Spleen (tissue), 11 donors: ENCODE measurements around the gene SDK2. TPM values are rescaled to one million over a fixed set of nuclear protein-coding genes. Genes with fewer than 3 reads are reported as not detected.

Source experiments
- DNase-seq: peaks from one replicate; pipeline ENCODE4 v3.0.0-alpha.2; 2020
- H3K27ac ChIP-seq, 8 donors: fragments of 200-600 bp; sonication (generic) in 7 of 8; 1 replicate in 4 of 8; 2 replicates in 4 of 8; pipeline versions ENCODE4 v1.5.0 to v1.8.0; 2016 to 2021; ENCODE audit warnings: inconsistent platforms in 4 of 8, mild to moderate bottlenecking in 4 of 8, moderate library complexity in 1 of 8
- H3K27me3 ChIP-seq, 7 donors: fragments of 200-600 bp; sonication (generic) in 6 of 7; replicated peaks in 1 of 7; 1 replicate in 4 of 7; 2 replicates in 3 of 7; pipeline versions ENCODE4 v1.5.0 to v1.8.0; 2016 to 2021; ENCODE audit warnings: inconsistent platforms in 3 of 7, mild to moderate bottlenecking in 1 of 7
- H3K36me3 ChIP-seq, 6 donors: fragments of 200-600 bp; sonication (generic) in 5 of 6; 1 replicate in 4 of 6; 2 replicates in 2 of 6; pipeline versions ENCODE4 v1.5.0 to v1.8.0; 2016 to 2021; ENCODE audit warnings: inconsistent platforms in 2 of 6
- H3K4me1 ChIP-seq, 6 donors: fragments of 200-600 bp; sonication (generic) in 5 of 6; 1 replicate in 3 of 6; 2 replicates in 3 of 6; pipeline versions ENCODE4 v1.5.0 to v1.8.0; 2016 to 2021; ENCODE audit warnings: inconsistent platforms in 3 of 6
- H3K4me3 ChIP-seq, 8 donors: fragments of 200-600 bp; sonication (generic) in 7 of 8; 1 replicate in 4 of 8; 2 replicates in 4 of 8; pipeline versions ENCODE4 v1.5.0 to v1.8.0; 2016 to 2021; ENCODE audit warnings: inconsistent platforms in 4 of 8, mild to moderate bottlenecking in 4 of 8, moderate library complexity in 2 of 8
- H3K9me3 ChIP-seq, 8 donors: fragments of 200-600 bp; sonication (generic) in 7 of 8; 1 replicate in 4 of 8; 2 replicates in 4 of 8; pipeline versions ENCODE4 v1.5.0 to v1.8.0; 2016 to 2021; ENCODE audit warnings: inconsistent platforms in 4 of 8
- POLR2A ChIP-seq, 3 donors: fragments of 450-650 bp; IDR thresholded peaks; one replicate each; pipeline ENCODE4 v1.5.1; 2017; ENCODE audit warnings: antibody characterized with exemption in 3 of 3, mild to moderate bottlenecking in 1 of 3
- POLR2AphosphoS5 ChIP-seq, 3 donors: sonication (generic); formaldehyde crosslinking; IDR thresholded peaks; one replicate each; pipeline ENCODE4 v1.5.1; 2017; ENCODE audit warnings: antibody characterized with exemption in 3 of 3
- WGBS, 5 donors: extraction: QIAGEN DNeasy Blood & Tissue Kit in 3 of 5; methylation state at CpG; one replicate each; pipeline versions ENCODE4 v1.1.5 to v1.1.7; 2013 to 2018; 5-methylcytosine and 5-hydroxymethylcytosine counted together
- intact Hi-C: fragments of 100-400 bp; cut with DNase I; formaldehyde crosslinking; loops from one replicate; pipeline ENCODE4 v1.15.0; 2023; ENCODE audit warnings: low total_unique reads
- polyA plus RNA-seq, 3 donors: library from polyadenylated mRNA; stranded (reverse); fragments of 200-250 nt; gene quantifications; one replicate each; pipeline ENCODE4 v1.2.1, GENCODE V29; 2013
- total RNA-seq, 7 donors: library from RNA; depleted of rRNA in 3 of 7; stranded (reverse); fragments of >200 nt in 3 of 7; fragmentation: NEBNext Ultra II Directional in 4 of 7; extraction: Animal tissue kit (Norgen Biotek cat#: 25700) in 4 of 7; gene quantifications; one replicate each; pipeline versions ENCODE4 v1.1.0 to v1.2.1, GENCODE V29; 2016 to 2021
- TF ChIP-seq, protein P1 (sequence below), 11 experiments: fragments of 200-600 bp in 7 of 11; fragments of 450-650 bp in 4 of 11; sonication (generic) in 4 of 11; IDR thresholded peaks in 8 of 11; conservative IDR thresholded peaks in 3 of 11; 1 replicate in 7 of 11; 2 replicates in 4 of 11; pipeline versions ENCODE4 v1.4.0 to v1.8.0; 2016 to 2021; ENCODE audit warnings: antibody characterized with exemption in 11 of 11, inconsistent platforms in 4 of 11, mild to moderate bottlenecking in 1 of 11
- donor health status: healthy with polysubstance abuse.
- donor health status: DM: no; HTN: no; CAD: no; lungs with moderate emphysema.
- donor health status: DM: no; HTN: no; CAD: no.
- donor health status: Bipolar disorder and iron deficiency.
- donor health status: healthy.
- donor health status: DM: no; HTN: no; CAD: no.
- donor health status: DM: yes; HTN: yes; CAD: no.

Gene SDK2
- total and polyA plus RNA-seq, 10 donors = 0.86 to 16.5 (median 9.7) TPM

DNA sequence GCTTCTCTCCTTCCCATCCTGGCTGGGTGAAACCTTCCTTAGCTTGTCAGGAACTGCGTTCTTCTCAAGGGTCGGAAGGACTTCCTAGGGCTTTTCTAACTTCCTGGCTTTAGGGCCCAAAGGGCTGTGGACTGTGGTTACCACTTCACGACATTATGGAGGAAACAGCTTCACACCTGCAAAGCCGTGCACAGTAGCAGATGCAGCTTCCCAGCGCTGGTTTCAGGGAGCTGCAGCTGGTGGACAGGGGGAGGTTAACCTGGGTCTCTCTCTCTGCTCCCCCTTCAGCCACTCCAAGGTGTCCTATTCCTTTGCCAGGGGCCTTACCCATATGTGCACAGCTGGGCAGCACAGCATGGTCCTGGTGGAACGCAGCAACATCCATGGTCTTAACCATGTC lies 176.6 kb downstream of the SDK2 start:
- H3K27me3 ChIP-seq = no peaks in the 10 kb centered on the region
- H3K36me3 ChIP-seq = no peaks in the 10 kb centered on the region
- 32 to 55% (median 46%) methylated on average over 5 to 6 of the region's 6 CpGs for WGBS, 5 donors
- peaks cover 0 to 3% (median 0%) of the 10 kb centered on the region in 6 donors for H3K4me1 ChIP-seq
- TF ChIP-seq POLR2AphosphoS5 (IDR thresholded peaks at IDR 0.05) (no peak), POLR2A (IDR thresholded peaks at IDR 0.05) (no peak)
- TF ChIP-seq, protein P1, sequence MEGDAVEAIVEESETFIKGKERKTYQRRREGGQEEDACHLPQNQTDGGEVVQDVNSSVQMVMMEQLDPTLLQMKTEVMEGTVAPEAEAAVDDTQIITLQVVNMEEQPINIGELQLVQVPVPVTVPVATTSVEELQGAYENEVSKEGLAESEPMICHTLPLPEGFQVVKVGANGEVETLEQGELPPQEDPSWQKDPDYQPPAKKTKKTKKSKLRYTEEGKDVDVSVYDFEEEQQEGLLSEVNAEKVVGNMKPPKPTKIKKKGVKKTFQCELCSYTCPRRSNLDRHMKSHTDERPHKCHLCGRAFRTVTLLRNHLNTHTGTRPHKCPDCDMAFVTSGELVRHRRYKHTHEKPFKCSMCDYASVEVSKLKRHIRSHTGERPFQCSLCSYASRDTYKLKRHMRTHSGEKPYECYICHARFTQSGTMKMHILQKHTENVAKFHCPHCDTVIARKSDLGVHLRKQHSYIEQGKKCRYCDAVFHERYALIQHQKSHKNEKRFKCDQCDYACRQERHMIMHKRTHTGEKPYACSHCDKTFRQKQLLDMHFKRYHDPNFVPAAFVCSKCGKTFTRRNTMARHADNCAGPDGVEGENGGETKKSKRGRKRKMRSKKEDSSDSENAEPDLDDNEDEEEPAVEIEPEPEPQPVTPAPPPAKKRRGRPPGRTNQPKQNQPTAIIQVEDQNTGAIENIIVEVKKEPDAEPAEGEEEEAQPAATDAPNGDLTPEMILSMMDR (IDR thresholded peaks at IDR 0.05 in 8 of 11, conservative IDR thresholded peaks at IDR 0.05 in 3 of 11) = no peak
- H3K9me3 ChIP-seq = no peaks in the 10 kb centered on the region
- H3K27ac ChIP-seq = no peak overlapping the region
- no peak for DNase-seq
- H3K4me3 ChIP-seq = no peak overlapping the region
- intact Hi-C loops = no loop called here

DNA sequence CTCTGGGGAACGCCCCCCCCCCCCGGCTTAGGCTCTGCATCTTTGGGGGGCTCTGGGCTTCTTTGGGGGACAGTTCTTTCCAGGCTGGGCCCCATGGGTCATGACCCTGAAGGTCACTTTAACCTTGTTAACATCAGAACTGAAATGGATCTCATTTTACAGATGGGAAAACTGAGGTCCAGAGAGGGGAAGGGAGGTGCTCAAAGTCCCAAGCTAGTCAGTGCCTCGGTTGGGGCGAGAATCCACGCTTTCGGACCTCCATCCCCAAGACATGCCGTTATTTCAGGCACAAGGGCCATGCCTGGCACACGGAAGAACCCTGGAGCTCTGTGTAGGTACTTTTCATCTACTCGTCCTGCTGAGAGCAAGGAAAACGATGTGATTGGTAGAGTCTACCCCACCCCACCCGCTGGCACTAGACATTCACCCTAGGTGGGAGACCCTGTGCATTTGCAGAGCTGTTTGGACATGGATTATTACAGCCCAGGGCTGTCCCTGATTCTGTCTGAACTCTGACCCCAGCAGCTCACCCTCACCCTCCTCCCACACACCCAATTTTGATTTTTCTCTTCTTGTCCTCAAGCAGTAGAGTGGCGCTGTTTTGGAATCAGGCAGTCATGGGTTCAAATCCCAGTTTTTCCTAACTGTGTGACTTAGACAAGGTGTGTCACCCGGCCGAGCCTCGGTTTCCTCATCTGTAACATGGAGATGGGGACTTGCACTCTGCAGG lies 177.4 kb downstream of the SDK2 start:
- TF ChIP-seq, protein P1 (IDR thresholded peaks at IDR 0.05 in 8 of 11, conservative IDR thresholded peaks at IDR 0.05 in 3 of 11) = no peak
- TF ChIP-seq POLR2AphosphoS5 (IDR thresholded peaks at IDR 0.05) (no peak), POLR2A (IDR thresholded peaks at IDR 0.05) (no peak)
- H3K27ac ChIP-seq = no peak overlapping the region
- intact Hi-C loops = no loop called here
- WGBS, 5 donors = 78 to 91% (median 80%) methylated on average over 13 to 15 of the region's 15 CpGs
- peaks cover 0 to 3% (median 0%) of the 10 kb centered on the region in 6 donors for H3K4me1 ChIP-seq
- no peak for DNase-seq
- no peaks in the 10 kb centered on the region for H3K27me3 ChIP-seq
- H3K4me3 ChIP-seq = no peak overlapping the region
- H3K36me3 ChIP-seq = no peaks in the 10 kb centered on the region
- no peaks in the 10 kb centered on the region for H3K9me3 ChIP-seq

DNA sequence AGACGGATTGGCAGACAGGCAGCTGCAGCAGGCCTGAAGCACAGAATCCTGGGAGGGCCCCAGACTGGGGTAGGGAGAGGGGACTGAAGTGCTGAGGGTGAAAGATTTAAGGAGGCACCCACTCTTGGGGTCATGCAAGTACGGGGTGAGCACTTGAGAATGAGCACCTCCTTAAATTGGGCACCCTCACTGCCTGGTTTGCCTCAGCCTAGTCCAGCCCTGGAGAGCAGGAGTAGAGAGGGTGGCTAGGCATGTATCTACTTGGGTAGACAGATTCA lies 178.4 kb downstream of the SDK2 start:
- TF ChIP-seq POLR2AphosphoS5 (IDR thresholded peaks at IDR 0.05) (no peak), POLR2A (IDR thresholded peaks at IDR 0.05) (no peak)
- TF ChIP-seq, protein P1 (IDR thresholded peaks at IDR 0.05 in 8 of 11, conservative IDR thresholded peaks at IDR 0.05 in 3 of 11) = no peak
- Histone ChIP-seq H3K27me3 (no peaks in the 10 kb centered on the region), H3K27ac (no peak overlapping the region), H3K4me3 (no peak overlapping the region), H3K4me1 (peaks cover 0 to 3% (median 0%) of the 10 kb centered on the region in 6 donors), H3K36me3 (no peaks in the 10 kb centered on the region), H3K9me3 (no peaks in the 10 kb centered on the region)
- no peak for DNase-seq
- 80 to 90% (median 88%) methylated on average over 2 of the region's 2 CpGs for WGBS, 5 donors
- intact Hi-C loops = no loop called here

DNA sequence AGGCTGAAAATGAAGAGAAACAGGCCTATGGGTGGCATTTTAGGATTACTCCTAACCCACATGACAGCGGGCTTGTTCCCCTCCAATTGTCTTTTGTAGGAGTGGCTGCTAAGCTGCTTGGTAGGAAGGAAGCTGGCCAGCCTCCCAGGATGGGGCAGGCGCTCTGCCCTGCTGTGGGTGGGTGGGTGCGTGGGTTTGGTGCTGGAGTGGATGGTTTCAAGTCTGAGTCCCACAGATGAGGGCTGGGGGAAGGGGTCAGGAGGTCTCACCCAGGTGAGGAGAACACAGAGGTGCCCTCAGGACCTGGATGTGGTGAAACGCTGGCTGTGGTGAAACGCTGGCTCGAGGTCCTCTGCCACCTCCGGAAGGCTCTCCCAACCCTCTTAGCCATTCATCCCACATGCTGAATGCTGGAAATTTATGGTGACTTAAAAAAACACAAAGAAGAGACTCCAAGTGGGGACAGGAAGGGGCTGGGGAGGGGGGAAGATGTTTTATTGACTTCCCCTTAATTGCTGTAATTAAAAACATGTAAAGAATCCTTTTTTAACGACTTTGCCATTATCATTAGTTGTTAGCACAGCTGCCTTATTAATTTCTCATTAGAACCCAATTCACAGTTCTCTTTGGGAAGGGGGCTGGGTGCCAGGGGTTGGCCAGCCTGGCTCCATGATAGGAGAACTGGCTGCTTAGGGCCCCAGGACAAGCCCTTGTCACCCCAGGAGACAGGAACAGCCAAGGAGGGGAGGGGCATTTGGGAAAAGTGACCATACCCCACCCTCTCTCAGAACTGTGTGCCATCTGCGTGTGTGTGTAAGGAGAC lies 178.9 kb downstream of the SDK2 start:
- no peaks in the 10 kb centered on the region for H3K36me3 ChIP-seq
- WGBS, 5 donors = 58 to 65% (median 59%) methylated on average over 8 to 9 of the region's 9 CpGs
- intact Hi-C loops = no loop called here
- no peak overlapping the region for H3K4me3 ChIP-seq
- H3K9me3 ChIP-seq = peaks cover 0 to 2% (median under 1%) of the 10 kb centered on the region in 8 donors
- H3K27ac ChIP-seq = no peak overlapping the region
- peaks cover 0 to 3% (median 0%) of the 10 kb centered on the region in 6 donors for H3K4me1 ChIP-seq
- no peaks in the 10 kb centered on the region for H3K27me3 ChIP-seq
- DNase-seq = no peak
- no peak for TF ChIP-seq POLR2A (IDR thresholded peaks at IDR 0.05)
- TF ChIP-seq, protein P1 (IDR thresholded peaks at IDR 0.05 in 8 of 11, conservative IDR thresholded peaks at IDR 0.05 in 3 of 11) = no peak
- no peak for TF ChIP-seq POLR2AphosphoS5 (IDR thresholded peaks at IDR 0.05)
